HepG2 (cell line): ENCODE results near the gene BZW1. TPM values are rescaled to one million over a fixed set of nuclear protein-coding genes. Genes with fewer than 3 reads are reported as not detected.

Experiments used
- HNF1A ChIP-seq, 2 experiments: sonication (generic) in 1 of 2; formaldehyde crosslinking in 1 of 2; IDR thresholded peaks; 2 replicates each; pipeline versions ENCODE4 v1.4.0 to v1.6.1; 2016 to 2020; ENCODE audit warnings: borderline replicate concordance in 1 of 2, low read depth in 1 of 2, mild to moderate bottlenecking in 1 of 2, missing genetic modification reagents in 1 of 2
- MIER3 ChIP-seq: IDR thresholded peaks from 2 replicates; pipeline ENCODE4 v1.6.1; 2016; ENCODE audit warnings: missing compliant biosample characterization, borderline replicate concordance
- NFE2L2 ChIP-seq: fragments of 150-350 bp; IDR thresholded peaks from 2 replicates; pipeline ENCODE4 v1.6.1; 2014; ENCODE audit warnings: low read length
- PCBP1 ChIP-seq: fragments of 200-400 bp; formaldehyde crosslinking; IDR thresholded peaks from 2 replicates; pipeline ENCODE4 v1.6.1; 2017; ENCODE audit warnings: mild to moderate bottlenecking, low read depth, low read length, borderline replicate concordance
- SMAD3 ChIP-seq: sonication (generic); formaldehyde crosslinking; IDR thresholded peaks from 2 replicates; pipeline ENCODE4 v1.4.0; 2020; ENCODE audit warnings: missing genetic modification reagents
- ZNF142 ChIP-seq: sonication (generic); formaldehyde crosslinking; IDR thresholded peaks from 2 replicates; pipeline ENCODE4 v1.4.0; 2020; ENCODE audit warnings: missing genetic modification reagents
- ZNF20 ChIP-seq: sonication (generic); formaldehyde crosslinking; IDR thresholded peaks from 2 replicates; pipeline ENCODE4 v1.4.0; 2020; ENCODE audit warnings: mild to moderate bottlenecking, moderate library complexity, missing genetic modification reagents
- polyA plus RNA-seq, 8 experiments: library from polyadenylated mRNA; depleted of rRNA in 3 of 8; stranded (reverse) in 7 of 8; unstranded in 1 of 8; fragments of >200 nt; fragmentation: Illumina TruSeq in 4 of 8; extraction: Trizol in 4 of 8; gene quantifications; 2 replicates each; pipeline versions ENCODE4 v1.2.1 to v1.2.3, GENCODE V29; 2011 to 2016; ENCODE audit warnings: low read depth in 4 of 8, missing spikeins in 1 of 8, mixed read lengths in 1 of 8; ENCODE audit not compliant: insufficient read depth in 1 of 8
- total RNA-seq, 5 experiments: library from RNA; depleted of rRNA; stranded (reverse); fragments of >200 nt; fragmentation: Illumina TruSeq; extraction: Trizol; gene quantifications; 2 replicates each; pipeline ENCODE4 v1.2.3, GENCODE V29; 2016; ENCODE audit warnings: low read depth in 1 of 5
- TF ChIP-seq, protein P1 (sequence below): sonication (generic); formaldehyde crosslinking; IDR thresholded peaks from 2 replicates; pipeline ENCODE4 v1.5.0; 2020; ENCODE audit warnings: missing genetic modification reagents
- TF ChIP-seq, protein P2 (sequence below): sonication (generic); formaldehyde crosslinking; conservative IDR thresholded peaks from 2 replicates; pipeline ENCODE4 v1.8.0; 2022; ENCODE audit warnings: missing genetic modification reagents

The BZW1 gene
- total and polyA plus RNA-seq, 2 of the 13 experiments (the other 11 are each of a cell fraction or from before 2014, with no cell fraction given), result 106 to 384 TPM

GRCh38 chr2:200864176-200865034 is 52.7 kb downstream of the BZW1 start, which contains the start of gene CLK1 (continued):
- TF ChIP-seq HNF1A (IDR thresholded peaks at IDR 0.05; ENCODE audit: low read depth) (no peak), HNF1A (CRISPR knock-in tag; IDR thresholded peaks at IDR 0.05; ENCODE audit: borderline replicate concordance) (peak; percentile 84; the same call in 1 of the 2 replicates), PCBP1 (no peak), NFE2L2 (no peak), ZNF20 (CRISPR knock-in tag) (peak; percentile 89; the same call in 1 of the 2 replicates), SMAD3 (CRISPR knock-in tag) (peak; percentile 96), MIER3 (peak; percentile 97), ZNF142 (CRISPR knock-in tag) (peak; percentile 99)
- TF ChIP-seq, protein P1, sequence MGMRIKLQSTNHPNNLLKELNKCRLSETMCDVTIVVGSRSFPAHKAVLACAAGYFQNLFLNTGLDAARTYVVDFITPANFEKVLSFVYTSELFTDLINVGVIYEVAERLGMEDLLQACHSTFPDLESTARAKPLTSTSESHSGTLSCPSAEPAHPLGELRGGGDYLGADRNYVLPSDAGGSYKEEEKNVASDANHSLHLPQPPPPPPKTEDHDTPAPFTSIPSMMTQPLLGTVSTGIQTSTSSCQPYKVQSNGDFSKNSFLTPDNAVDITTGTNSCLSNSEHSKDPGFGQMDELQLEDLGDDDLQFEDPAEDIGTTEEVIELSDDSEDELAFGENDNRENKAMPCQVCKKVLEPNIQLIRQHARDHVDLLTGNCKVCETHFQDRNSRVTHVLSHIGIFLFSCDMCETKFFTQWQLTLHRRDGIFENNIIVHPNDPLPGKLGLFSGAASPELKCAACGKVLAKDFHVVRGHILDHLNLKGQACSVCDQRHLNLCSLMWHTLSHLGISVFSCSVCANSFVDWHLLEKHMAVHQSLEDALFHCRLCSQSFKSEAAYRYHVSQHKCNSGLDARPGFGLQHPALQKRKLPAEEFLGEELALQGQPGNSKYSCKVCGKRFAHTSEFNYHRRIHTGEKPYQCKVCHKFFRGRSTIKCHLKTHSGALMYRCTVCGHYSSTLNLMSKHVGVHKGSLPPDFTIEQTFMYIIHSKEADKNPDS (CRISPR knock-in tag), result no peak
- TF ChIP-seq, protein P2, sequence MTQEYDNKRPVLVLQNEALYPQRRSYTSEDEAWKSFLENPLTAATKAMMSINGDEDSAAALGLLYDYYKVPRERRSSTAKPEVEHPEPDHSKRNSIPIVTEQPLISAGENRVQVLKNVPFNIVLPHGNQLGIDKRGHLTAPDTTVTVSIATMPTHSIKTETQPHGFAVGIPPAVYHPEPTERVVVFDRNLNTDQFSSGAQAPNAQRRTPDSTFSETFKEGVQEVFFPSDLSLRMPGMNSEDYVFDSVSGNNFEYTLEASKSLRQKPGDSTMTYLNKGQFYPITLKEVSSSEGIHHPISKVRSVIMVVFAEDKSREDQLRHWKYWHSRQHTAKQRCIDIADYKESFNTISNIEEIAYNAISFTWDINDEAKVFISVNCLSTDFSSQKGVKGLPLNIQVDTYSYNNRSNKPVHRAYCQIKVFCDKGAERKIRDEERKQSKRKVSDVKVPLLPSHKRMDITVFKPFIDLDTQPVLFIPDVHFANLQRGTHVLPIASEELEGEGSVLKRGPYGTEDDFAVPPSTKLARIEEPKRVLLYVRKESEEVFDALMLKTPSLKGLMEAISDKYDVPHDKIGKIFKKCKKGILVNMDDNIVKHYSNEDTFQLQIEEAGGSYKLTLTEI (CRISPR knock-in tag), result no peak
